T-cell (primary cell): ENCODE data around the gene KCNA3. TPM values are rescaled to one million over a fixed set of nuclear protein-coding genes. Genes with fewer than 3 reads are reported as not detected.

Experiments used
- ATAC-seq, 4 experiments: fragments of 200-7000 bp in 3 of 4; fragments of 150-1000 bp in 1 of 4; cut with Tn5 transposase; replicated peaks in 1 of 4; 1 replicate in 3 of 4; 2 replicates in 1 of 4; pipeline ENCODE4 v1.10.0; 2021; ENCODE audit warnings: moderate library complexity in 3 of 4, mild to moderate bottlenecking in 2 of 4, moderate number of reproducible peaks in 1 of 4
- CTCF ChIA-PET, 2 donors: fragments of 300-600 bp; sonication (Branson Sonifier 250); formaldehyde crosslinking; loops; one replicate each; lab custom pipeline; 2022; ENCODE audit warnings: antibody characterized with exemption in 2 of 2; lab: Charles Lee
- POLR2A ChIA-PET, 2 donors: fragments of 300-600 bp; sonication (Branson Sonifier 250); formaldehyde crosslinking; loops; one replicate each; lab custom pipeline; 2022; ENCODE audit warnings: antibody characterized with exemption in 2 of 2; lab: Charles Lee
- DNase-seq, 35 experiments: peaks; one replicate each; pipeline versions ENCODE4 v3.0.0 to v3.0.0-alpha.2; 2013 to 2023
- H3K27ac ChIP-seq: one replicate; pipeline ENCODE4 v1.5.1; 2013; ENCODE audit warnings: low read length
- H3K27me3 ChIP-seq, 2 experiments: replicated peaks in 1 of 2; 1 replicate in 1 of 2; 2 replicates in 1 of 2; pipeline versions ENCODE4 v1.6.1 to v1.7.0; 2013; ENCODE audit warnings: low read length in 1 of 2, mixed read lengths in 1 of 2; ENCODE audit not compliant: control insufficient read depth in 2 of 2, insufficient read depth in 2 of 2; ENCODE audit errors: extremely low read depth in 1 of 2
- H3K36me3 ChIP-seq, 2 donors: 1 replicate in 1 of 2; 2 replicates in 1 of 2; pipeline versions ENCODE4 v1.6.1 to v1.7.0; 2013; ENCODE audit warnings: low read length in 1 of 2; ENCODE audit not compliant: control insufficient read depth in 2 of 2, insufficient read depth in 1 of 2; ENCODE audit errors: extremely low read depth in 1 of 2
- H3K4me1 ChIP-seq, 2 experiments: 1 replicate in 1 of 2; 2 replicates in 1 of 2; pipeline versions ENCODE4 v1.6.1 to v1.7.0; 2013; ENCODE audit warnings: low read length in 2 of 2, mixed read lengths in 1 of 2; ENCODE audit not compliant: insufficient read depth in 2 of 2, control insufficient read depth in 1 of 2; ENCODE audit errors: extremely low read depth in 1 of 2
- H3K4me3 ChIP-seq, 2 donors: 1 replicate in 1 of 2; 2 replicates in 1 of 2; pipeline versions ENCODE4 v1.5.1 to v1.7.0; 2013; ENCODE audit warnings: mild to moderate bottlenecking in 2 of 2, low read length in 1 of 2, moderate library complexity in 1 of 2; ENCODE audit not compliant: control insufficient read depth in 1 of 2; ENCODE audit errors: extremely low read depth in 1 of 2
- H3K9me3 ChIP-seq: 2 replicates; pipeline ENCODE4 v1.7.0; 2013
- H3K27ac Mint-ChIP-seq, 2 donors: one replicate each; pipeline ENCODE4 v1.8.0; 2020 to 2021; ENCODE audit warnings: mild to moderate bottlenecking in 2 of 2, mixed read lengths in 2 of 2
- H3K27me3 Mint-ChIP-seq, 2 donors: one replicate each; pipeline ENCODE4 v1.8.0; 2021 to 2022; ENCODE audit warnings: mixed read lengths in 2 of 2
- H3K36me3 Mint-ChIP-seq: one replicate; pipeline ENCODE4 v1.8.0; 2021; ENCODE audit warnings: mixed read lengths
- H3K4me1 Mint-ChIP-seq, 3 donors: one replicate each; pipeline ENCODE4 v1.8.0; 2020 to 2022; ENCODE audit warnings: mixed read lengths in 3 of 3, mild to moderate bottlenecking in 1 of 3
- H3K4me3 Mint-ChIP-seq, 3 donors: one replicate each; pipeline ENCODE4 v1.8.0; 2020 to 2022; ENCODE audit warnings: mild to moderate bottlenecking in 3 of 3, mixed read lengths in 3 of 3, moderate library complexity in 3 of 3
- H3K9me3 Mint-ChIP-seq, 3 donors: one replicate each; pipeline ENCODE4 v1.8.0; 2020 to 2022; ENCODE audit warnings: mixed read lengths in 3 of 3
- WGBS: methylation state at CpG from one replicate; pipeline ENCODE4 v1.1.5; 2013; ENCODE audit warnings: missing lambda C conversion rate; ENCODE audit not compliant: insufficient coverage; 5-methylcytosine and 5-hydroxymethylcytosine counted together
- total RNA-seq, 35 experiments: library from RNA in 6 of 35; stranded (reverse) in 6 of 35; fragments of 120-200 nt in 1 of 35; gene quantifications; one replicate each; pipeline versions ENCODE4 v1.2.1 to v1.2.4 and lab custom pipeline; 2013 to 2026

Gene KCNA3
- total RNA-seq, 5 donors from 2014 or later (not counting 1 experiment from before 2014, with no cell fraction given) = 101 to 125 (median 110) TPM

DNA sequence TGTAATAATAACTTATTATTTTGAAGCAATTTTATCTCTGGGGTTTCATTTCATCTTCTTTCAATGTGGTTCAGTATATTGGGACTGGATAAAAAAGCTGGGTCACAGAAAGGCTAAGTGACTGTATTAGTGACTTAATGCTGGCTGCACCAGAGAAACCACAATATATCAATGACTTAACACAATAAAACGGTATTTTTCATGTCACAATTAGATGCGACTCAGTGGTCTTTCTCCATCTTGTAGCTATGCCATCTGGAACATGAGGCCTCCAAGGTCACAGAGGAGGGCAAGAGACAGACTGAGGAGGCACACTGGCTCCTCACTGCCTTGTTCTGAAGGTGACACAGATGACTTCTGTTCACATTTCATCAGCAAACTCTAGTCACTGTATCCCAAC is 26.0 kb upstream of the KCNA3 start:
- Mint-ChIP-seq H3K9me3 (no peaks in the 10 kb centered on the region), H3K27ac (no peak overlapping the region), H3K36me3 (no peaks in the 10 kb centered on the region), H3K4me3 (no peak overlapping the region), H3K27me3 (no peaks in the 10 kb centered on the region), H3K4me1 (no peaks in the 10 kb centered on the region)
- no peak overlapping the region for H3K4me3 ChIP-seq
- no peaks in the 10 kb centered on the region for H3K4me1 ChIP-seq
- DNase-seq (no peak), ATAC-seq (no peak)
- H3K9me3 ChIP-seq = no peaks in the 10 kb centered on the region
- H3K36me3 ChIP-seq = no peaks in the 10 kb centered on the region
- POLR2A ChIA-PET = interaction anchor here in 1 of 2 donors (0.7 kb wide), 1 partner anchor 949 kb away, joined by 4 read pairs; no protein-coding TSS in a partner anchor
- CTCF ChIA-PET = no interaction called here
- no peaks in the 10 kb centered on the region for H3K27me3 ChIP-seq
- 100% methylated on average over 2 of the region's 2 CpGs for WGBS
- H3K27ac ChIP-seq = no peak overlapping the region

DNA sequence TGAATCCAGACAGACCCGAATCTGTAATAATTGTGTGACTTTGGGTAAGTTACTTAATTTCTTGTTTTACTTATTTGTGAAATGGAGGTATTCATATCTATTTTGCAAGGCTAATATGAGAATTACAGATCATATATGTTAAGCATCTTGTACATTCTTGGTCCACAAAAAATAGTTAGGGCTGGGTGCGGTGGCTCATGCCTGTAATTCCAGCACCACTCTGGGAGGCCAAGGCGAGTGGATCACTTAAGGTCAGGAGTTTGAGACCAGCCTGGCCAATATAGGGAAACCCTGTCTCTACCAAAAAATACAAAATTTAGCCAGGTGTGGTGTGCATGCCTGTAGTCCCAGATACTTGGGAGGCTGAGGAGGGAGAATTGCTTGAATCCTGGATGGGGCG is 22.9 kb upstream of the KCNA3 start:
- Histone ChIP-seq H3K36me3 (no peaks in the 10 kb centered on the region), H3K4me3 (no peak overlapping the region), H3K27ac (no peak overlapping the region), H3K9me3 (no peaks in the 10 kb centered on the region), H3K27me3 (no peaks in the 10 kb centered on the region), H3K4me1 (no peaks in the 10 kb centered on the region)
- Mint-ChIP-seq H3K27ac (no peak overlapping the region), H3K36me3 (no peaks in the 10 kb centered on the region), H3K4me3 (no peak overlapping the region), H3K27me3 (peaks cover 0 to 9% of the 10 kb centered on the region in 2 donors), H3K4me1 (no peaks in the 10 kb centered on the region), H3K9me3 (no peaks in the 10 kb centered on the region)
- no peak for ATAC-seq
- WGBS = 86% methylated on average over 1 of the region's 4 CpGs
- ChIA-PET POLR2A (no interaction called here), CTCF (no interaction called here)
- no peak for DNase-seq

DNA sequence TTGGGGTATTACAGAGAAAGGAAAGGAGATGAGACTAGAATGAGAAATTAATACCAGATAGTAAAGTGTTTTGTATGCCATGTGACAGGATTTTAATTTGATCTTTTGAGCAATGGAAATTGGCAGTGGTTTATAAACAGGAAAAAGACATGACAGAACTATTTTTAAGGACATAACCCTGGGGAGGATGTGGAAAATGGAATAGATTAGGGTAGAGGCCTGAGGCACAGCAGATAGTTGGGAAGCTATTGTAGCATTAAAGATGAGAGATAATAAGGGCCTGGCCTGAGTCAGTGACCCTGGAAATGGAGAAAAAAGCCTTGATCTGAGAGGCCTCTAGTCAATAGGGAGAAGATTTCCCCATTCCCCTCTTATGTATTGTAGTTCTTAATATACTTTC is 22.1 kb upstream of the KCNA3 start:
- Mint-ChIP-seq H3K4me3 (no peak overlapping the region), H3K4me1 (no peaks in the 10 kb centered on the region), H3K36me3 (no peaks in the 10 kb centered on the region), H3K9me3 (no peaks in the 10 kb centered on the region), H3K27me3 (peaks cover 0 to 10% of the 10 kb centered on the region in 2 donors), H3K27ac (no peak overlapping the region)
- ChIA-PET CTCF (no interaction called here), POLR2A (no interaction called here)
- H3K27me3 ChIP-seq = no peaks in the 10 kb centered on the region
- no peak overlapping the region for H3K27ac ChIP-seq
- no peak overlapping the region for H3K4me3 ChIP-seq
- ATAC-seq (no peak), DNase-seq (no peak)
- H3K9me3 ChIP-seq = no peaks in the 10 kb centered on the region
- H3K4me1 ChIP-seq = no peaks in the 10 kb centered on the region
- no peaks in the 10 kb centered on the region for H3K36me3 ChIP-seq

DNA sequence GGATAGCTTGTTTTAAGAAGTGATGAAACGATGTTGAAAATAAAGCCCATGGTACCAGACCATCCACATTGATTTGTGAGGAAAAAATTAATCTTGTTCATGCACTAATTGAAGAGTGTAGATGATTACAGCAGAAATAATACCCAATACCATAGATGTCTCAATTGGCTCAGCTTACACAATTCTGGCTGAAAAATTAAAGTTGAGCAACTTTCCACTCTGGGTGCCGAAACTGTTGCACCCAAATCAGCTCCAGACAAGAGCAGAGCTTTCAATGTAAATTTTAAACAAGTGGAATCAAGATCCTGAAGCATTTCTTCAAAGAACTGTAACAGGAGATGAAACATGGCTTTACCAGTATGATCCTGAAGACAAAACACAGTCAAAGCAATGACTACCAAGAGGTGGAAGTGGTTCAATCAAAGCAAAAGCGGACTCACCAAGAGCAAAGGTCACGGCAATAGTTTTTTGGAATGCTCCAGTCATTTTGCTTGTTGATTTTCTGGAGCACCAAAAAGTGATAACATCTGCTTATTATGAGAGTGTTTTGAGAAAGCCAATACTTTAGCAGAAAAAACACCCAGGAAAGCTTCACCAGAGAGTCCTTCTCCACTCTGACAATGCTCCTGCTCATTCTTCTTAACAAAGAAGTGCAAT is 16.1 kb upstream of the KCNA3 start:
- Histone ChIP-seq H3K4me3 (no peak overlapping the region), H3K4me1 (peaks cover 0 to 4% of the 10 kb centered on the region in 2 experiments), H3K36me3 (no peaks in the 10 kb centered on the region), H3K27me3 (no peaks in the 10 kb centered on the region), H3K9me3 (no peaks in the 10 kb centered on the region), H3K27ac (no peak overlapping the region)
- ChIA-PET CTCF (no interaction called here), POLR2A (no interaction called here)
- Mint-ChIP-seq H3K27ac (no peak overlapping the region), H3K9me3 (no peaks in the 10 kb centered on the region), H3K4me1 (peaks cover 4 to 7% (median 4%) of the 10 kb centered on the region in 3 donors), H3K4me3 (no peak overlapping the region), H3K36me3 (no peaks in the 10 kb centered on the region), H3K27me3 (peaks cover 0 to 10% of the 10 kb centered on the region in 2 donors)
- ATAC-seq (no peak), DNase-seq (no peak)
- WGBS = 83% methylated on average over 2 of the region's 4 CpGs

DNA sequence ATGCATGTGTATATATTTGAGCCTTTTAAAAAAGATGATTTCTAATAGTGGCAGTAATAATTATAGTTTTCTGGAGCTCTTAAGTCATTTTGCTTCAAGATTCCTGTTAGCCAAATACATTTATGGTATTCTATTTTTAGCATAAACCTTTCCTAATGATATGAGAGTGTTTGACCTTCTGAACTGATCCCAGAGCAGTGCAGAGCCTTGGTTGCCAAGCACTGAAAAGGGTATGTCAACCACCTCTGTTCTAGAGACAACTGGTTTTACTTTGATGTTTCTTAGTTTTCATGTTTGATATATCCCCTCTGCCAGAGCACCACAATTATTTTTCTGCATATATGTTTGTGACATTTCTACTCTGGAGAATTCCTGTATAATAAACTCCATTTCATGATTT is 15.1 kb upstream of the KCNA3 start:
- H3K4me3 Mint-ChIP-seq = no peak overlapping the region
- no peaks in the 10 kb centered on the region for H3K9me3 ChIP-seq
- DNase-seq (no peak), ATAC-seq (no peak)
- no peaks in the 10 kb centered on the region for H3K36me3 Mint-ChIP-seq
- H3K27me3 Mint-ChIP-seq = peaks cover 0 to 10% of the 10 kb centered on the region in 2 donors
- ChIA-PET POLR2A (no interaction called here), CTCF (interaction anchor here in 1 of 2 donors (1.3 to 1.5 kb wide), 2 partner anchors 22 to 70 kb away, joined by 3 to 6 read pairs; no protein-coding TSS in a partner anchor)
- H3K27ac ChIP-seq = no peak overlapping the region
- H3K4me3 ChIP-seq = no peak overlapping the region
- peaks cover 0 to 4% of the 10 kb centered on the region in 2 experiments for H3K4me1 ChIP-seq
- no peaks in the 10 kb centered on the region for H3K36me3 ChIP-seq
- no peaks in the 10 kb centered on the region for H3K9me3 Mint-ChIP-seq
- H3K27me3 ChIP-seq = no peaks in the 10 kb centered on the region
- no peak overlapping the region for H3K27ac Mint-ChIP-seq
- H3K4me1 Mint-ChIP-seq = peaks cover 4 to 8% (median 5%) of the 10 kb centered on the region in 3 donors

DNA sequence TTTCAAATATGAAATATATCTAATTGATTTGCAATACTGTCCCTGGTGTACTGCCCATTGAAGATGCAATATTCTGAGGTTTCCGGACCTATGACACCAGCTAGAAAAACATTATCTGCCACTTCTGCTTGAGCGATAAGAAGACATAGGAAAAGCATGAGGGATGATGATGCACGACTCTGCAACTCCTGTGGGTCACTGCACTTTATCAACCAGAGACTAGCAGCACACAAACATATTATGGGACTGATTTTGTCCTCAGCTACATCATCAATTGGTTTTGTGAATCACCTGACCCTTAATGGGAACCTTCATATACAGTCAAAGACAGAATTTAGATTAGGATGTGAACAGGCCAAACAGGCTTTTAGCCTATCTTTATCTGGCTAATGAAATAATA is 13.8 kb upstream of the KCNA3 start:
- H3K36me3 ChIP-seq = no peaks in the 10 kb centered on the region
- peaks cover 0 to 4% of the 10 kb centered on the region in 2 experiments for H3K4me1 ChIP-seq
- peaks cover 4 to 8% (median 5%) of the 10 kb centered on the region in 3 donors for H3K4me1 Mint-ChIP-seq
- no peak overlapping the region for H3K27ac ChIP-seq
- ChIA-PET CTCF (interaction anchor here in 1 of 2 donors (1.3 to 1.5 kb wide), 3 partner anchors 20 to 69 kb away, joined by 3 to 6 read pairs (median 3); no protein-coding TSS in a partner anchor), POLR2A (no interaction called here)
- H3K36me3 Mint-ChIP-seq = no peaks in the 10 kb centered on the region
- H3K27me3 ChIP-seq = no peaks in the 10 kb centered on the region
- no peak overlapping the region for H3K4me3 ChIP-seq
- DNase-seq (no peak), ATAC-seq (no peak)
- H3K27ac Mint-ChIP-seq = no peak overlapping the region
- H3K9me3 ChIP-seq = no peaks in the 10 kb centered on the region
- no CpG with 5 or more reads among the region's 3 CpGs for WGBS
- H3K9me3 Mint-ChIP-seq = no peaks in the 10 kb centered on the region
- no peak overlapping the region for H3K4me3 Mint-ChIP-seq
- peaks cover 0 to 5% of the 10 kb centered on the region in 2 donors for H3K27me3 Mint-ChIP-seq
